Measurements from ENCODE around the gene PCP4L1. TPM values are rescaled to one million over a fixed set of nuclear protein-coding genes. Genes with fewer than 3 reads are reported as not detected.
A peak's percentile ranks its signal among the peaks of the same experiment; 100 is the strongest.

PCP4L1 gene
- total RNA-seq, 1 experiment from 2014 or later, result 1.2 TPM

GRCh38 chr1:161313554-161314200 lies 55.1 kb downstream of the PCP4L1 start:
- ATAC-seq (peak; percentile 8), DNase-seq (ENCODE audit: low spot score) (no peak)
- Mint-ChIP-seq H3K9me3 (no peaks in the 10 kb centered on the region), H3K27ac (peak overlapping the region; percentile 98), H3K27me3 (ENCODE audit: low read depth) (no peaks in the 10 kb centered on the region; the same call in 1 of the 2 replicates), H3K36me3 (no peaks in the 10 kb centered on the region), H3K4me3 (peak overlapping the region; percentile 99), H3K4me1 (peaks cover 30% of the 10 kb centered on the region)
- ChIA-PET CTCF (interaction anchor here (0.5 to 1.9 kb wide), 8 partner anchors 9 to 89 kb away, joined by 3 to 17 read pairs (median 4); partner anchors contain the start of gene TOMM40L), POLR2A (interaction anchor here (0.9 to 1.5 kb wide), 5 partner anchors 8 to 196 kb away, joined by 3 to 12 read pairs (median 4); partner anchors contain the start of genes B4GALT3, NIT1, PCP4L1 and PFDN2)
- TF ChIP-seq FOXK1 (CRISPR knock-in tag; IDR thresholded peaks at IDR 0.05) (no peak), USF1 (CRISPR knock-in tag; IDR thresholded peaks at IDR 0.05) (no peak), ZNF532 (CRISPR knock-in tag; IDR thresholded peaks at IDR 0.05; ENCODE audit: borderline replicate concordance) (no peak), ZBTB43 (CRISPR knock-in tag; IDR thresholded peaks at IDR 0.05) (no peak), ESRRA (CRISPR knock-in tag; IDR thresholded peaks at IDR 0.05; ENCODE audit: borderline replicate concordance) (no peak), USF2 (CRISPR knock-in tag; IDR thresholded peaks at IDR 0.05) (no peak)

- peak; percentile 91 for ATAC-seq
- peak; percentile 91 for DNase-seq (ENCODE audit: low spot score)
- H3K27me3 Mint-ChIP-seq (ENCODE audit: low read depth), result no peaks in the 10 kb centered on the region; the same call in 1 of the 2 replicates
- H3K4me1 Mint-ChIP-seq, result peaks cover 29% of the 10 kb centered on the region
- peak within 1 kb of the TSS; percentile 99 for H3K27ac Mint-ChIP-seq
- H3K9me3 Mint-ChIP-seq, result no peaks in the 10 kb centered on the region
- H3K4me3 Mint-ChIP-seq, result peak within 1 kb of the TSS; percentile 99
- CTCF ChIA-PET, result interaction anchor here (0.5 to 1.9 kb wide), 8 partner anchors 9 to 89 kb away, joined by 3 to 17 read pairs (median 4); partner anchors contain the start of gene TOMM40L
- H3K36me3 Mint-ChIP-seq, result no peaks in the 10 kb centered on the region
- POLR2A ChIA-PET, result interaction anchor here (0.9 to 1.5 kb wide), 5 partner anchors 9 to 197 kb away, joined by 3 to 12 read pairs (median 4); partner anchors contain the start of genes B4GALT3, NIT1, PCP4L1 and PFDN2
- peak; percentile 55; the same call in 1 of the 2 replicates for TF ChIP-seq GABPB1 (CRISPR knock-in tag; IDR thresholded peaks at IDR 0.05)
- TF ChIP-seq MYBL2 (CRISPR knock-in tag; IDR thresholded peaks at IDR 0.05), result 0 out of 2 replicates have a peak, but pooled peaks have one; percentile 16
- no peak for TF ChIP-seq ERG (CRISPR knock-in tag; IDR thresholded peaks at IDR 0.05)
- TF ChIP-seq SOX15 (CRISPR knock-in tag; IDR thresholded peaks at IDR 0.05), result no peak
- peak; percentile 60 for TF ChIP-seq E2F5 (CRISPR knock-in tag; IDR thresholded peaks at IDR 0.05)
- peak; percentile 31; the same call in 1 of the 2 replicates for TF ChIP-seq HMGXB4 (CRISPR knock-in tag; IDR thresholded peaks at IDR 0.05)
- TF ChIP-seq RORB (CRISPR knock-in tag; IDR thresholded peaks at IDR 0.05), result no peak
- peak; percentile 93 for TF ChIP-seq USF2 (CRISPR knock-in tag; IDR thresholded peaks at IDR 0.05)
- TF ChIP-seq FOXK1 (CRISPR knock-in tag; IDR thresholded peaks at IDR 0.05), result 0 out of 2 replicates have a peak, but pooled peaks have one; percentile 73
- peak; percentile 93 for TF ChIP-seq USF1 (CRISPR knock-in tag; IDR thresholded peaks at IDR 0.05)
- TF ChIP-seq TEAD1 (CRISPR knock-in tag; IDR thresholded peaks at IDR 0.05), result peak; percentile 58; the same call in 1 of the 2 replicates
- TF ChIP-seq ZNF423 (CRISPR knock-in tag; IDR thresholded peaks at IDR 0.05), result peak; percentile 67
- TF ChIP-seq ETV6 (CRISPR knock-in tag; IDR thresholded peaks at IDR 0.05), result peak; percentile 67; the same call in 1 of the 2 replicates
- peak; percentile 25; the same call in 1 of the 2 replicates for TF ChIP-seq JUN (CRISPR knock-in tag; IDR thresholded peaks at IDR 0.05)
These were observed 55.8 kb downstream of the PCP4L1 start, which contains the start of gene SDHC for GRCh38 chr1:161314201-161314981. TSS of gene SDHC (plus strand) at chr1:161314381. CDS start at chr1:161314406, 25 bp downstream.

Data from WTC11 (cell line).